ENCODE data around the gene CA12.
"Not testable (repeated sequence)": the region's sequence is repeated elsewhere in the genome, so short reads cannot be mapped to it uniquely, and the experiment has no call there.

CA12 gene

DNA sequence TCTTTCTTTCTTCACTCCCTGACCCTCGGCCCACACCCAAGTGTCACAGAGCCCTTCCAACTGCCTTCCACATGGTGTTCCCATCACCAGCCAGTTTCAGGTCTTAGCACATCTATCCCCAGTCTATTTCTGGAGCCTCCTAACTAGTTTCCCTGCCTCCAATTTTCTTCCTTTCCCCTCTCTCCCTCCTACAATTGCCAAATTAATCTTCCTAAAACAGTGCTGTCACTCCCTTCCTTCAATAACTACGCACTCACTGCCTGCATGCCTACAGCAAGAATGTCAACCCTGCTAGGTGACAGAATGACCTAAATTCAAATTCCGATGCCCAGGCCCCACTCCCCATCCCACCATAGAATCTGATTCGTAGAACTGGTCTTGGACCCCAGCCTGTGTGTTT is 36.1 kb upstream of the CA12 start:
- no peaks in the 10 kb centered on the region for H3K27me3 ChIP-seq
- no peaks in the 10 kb centered on the region for H4K20me1 ChIP-seq

DNA sequence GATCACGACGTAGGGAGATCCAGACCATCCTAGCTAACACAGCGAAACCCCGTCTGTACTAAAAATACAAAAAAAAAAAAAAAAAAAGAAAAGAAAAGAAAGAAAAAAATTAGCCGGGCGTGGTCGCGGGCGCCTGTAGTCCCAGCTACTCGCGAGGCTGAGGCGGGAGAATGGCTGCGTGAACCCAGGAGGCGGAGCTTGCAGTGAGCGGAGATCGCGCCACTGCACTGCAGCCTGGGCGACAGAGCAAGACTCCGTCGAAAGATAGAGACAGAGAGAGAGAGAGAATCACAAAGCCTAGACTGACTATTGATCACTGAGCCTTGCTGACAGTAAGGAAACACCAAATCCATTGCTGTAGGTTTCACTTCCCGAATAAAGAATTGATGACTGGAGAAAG is 35.6 kb upstream of the CA12 start:
- not testable (repeated sequence) for H3K27me3 ChIP-seq; H3K4me1 ChIP-seq; H4K20me1 ChIP-seq; H3K4me3 ChIP-seq; H3K9ac ChIP-seq; H3K9me3 ChIP-seq (replicated peaks in 1 of 11); H3K27ac ChIP-seq; H3K36me3 ChIP-seq
- H3K4me2 ChIP-seq: peak overlapping the region in 1 of 11 experiments; percentile 5; a peak in 1 of 22 replicates

More for the DNA sequence above, 36.1 kb upstream of the CA12 start:
- Histone ChIP-seq H3K9me3 (replicated peaks in 1 of 11) (0 out of 22 replicates have a peak, but pooled peaks cover 0 to 9% (median 0%) of the 10 kb centered on the region in 11 experiments), H3K4me3 (no peak overlapping the region), H3K4me2 (peak overlapping the region in 1 of 11 experiments; percentile 5; a peak in 1 of 22 replicates), H3K27ac (no peak overlapping the region), H3K9ac (no peak overlapping the region), H3K36me3 (no peaks in the 10 kb centered on the region), H3K4me1 (peaks cover 0 to 5% (median 0%) of the 10 kb centered on the region in 10 experiments; a peak in 1 of 20 replicates)
- no peak for TF ChIP-seq Cebpa-rat (IDR thresholded peaks at IDR 0.05)

- no peak overlapping the region for H3K9ac ChIP-seq
- no peaks in the 10 kb centered on the region for H3K4me1 ChIP-seq
Measured at GRCh38 chr15:63414474-63415120, 33.0 kb upstream of the CA12 start.

GRCh38 chr15:63412551-63412950 is 30.9 kb upstream of the CA12 start:
- Histone ChIP-seq H3K9ac (no peak overlapping the region), H3K4me2 (no peak overlapping the region), H3K4me1 (no peaks in the 10 kb centered on the region), H3K9me3 (replicated peaks in 1 of 11) (0 out of 22 replicates have a peak, but pooled peaks cover 0 to 6% (median 0%) of the 10 kb centered on the region in 11 experiments), H3K36me3 (no peaks in the 10 kb centered on the region), H4K20me1 (no peaks in the 10 kb centered on the region), H3K27me3 (no peaks in the 10 kb centered on the region), H3K27ac (no peak overlapping the region), H3K4me3 (no peak overlapping the region)
- no peak for TF ChIP-seq Cebpa-rat (IDR thresholded peaks at IDR 0.05)

More at GRCh38 chr15:63414474-63415120, 33.0 kb upstream of the CA12 start:
- no peak overlapping the region for H3K4me3 ChIP-seq
- 0 out of 22 replicates have a peak, but pooled peaks cover 0 to 9% (median 0%) of the 10 kb centered on the region in 11 experiments for H3K9me3 ChIP-seq (replicated peaks in 1 of 11)
- no peaks in the 10 kb centered on the region for H3K36me3 ChIP-seq
- no peak overlapping the region for H3K4me2 ChIP-seq
- TF ChIP-seq Cebpa-rat (IDR thresholded peaks at IDR 0.05): no peak
- H4K20me1 ChIP-seq: no peaks in the 10 kb centered on the region
- no peak overlapping the region for H3K27ac ChIP-seq
- no peaks in the 10 kb centered on the region for H3K27me3 ChIP-seq

GRCh38 chr15:63411866-63412265 is 30.2 kb upstream of the CA12 start:
- no peak overlapping the region for H3K27ac ChIP-seq
- H3K27me3 ChIP-seq: no peaks in the 10 kb centered on the region
- H3K36me3 ChIP-seq: no peaks in the 10 kb centered on the region
- H3K4me1 ChIP-seq: 0 out of 20 replicates have a peak, but pooled peaks cover 0 to under 1% (median 0%) of the 10 kb centered on the region in 10 experiments
- no peaks in the 10 kb centered on the region for H4K20me1 ChIP-seq
- H3K4me3 ChIP-seq: no peak overlapping the region
- H3K4me2 ChIP-seq: no peak overlapping the region
- no peak overlapping the region for H3K9ac ChIP-seq
- H3K9me3 ChIP-seq (replicated peaks in 1 of 11): 0 out of 22 replicates have a peak, but pooled peaks cover 0 to under 1% (median 0%) of the 10 kb centered on the region in 11 experiments
- TF ChIP-seq Cebpa-rat (IDR thresholded peaks at IDR 0.05): no peak

DNA sequence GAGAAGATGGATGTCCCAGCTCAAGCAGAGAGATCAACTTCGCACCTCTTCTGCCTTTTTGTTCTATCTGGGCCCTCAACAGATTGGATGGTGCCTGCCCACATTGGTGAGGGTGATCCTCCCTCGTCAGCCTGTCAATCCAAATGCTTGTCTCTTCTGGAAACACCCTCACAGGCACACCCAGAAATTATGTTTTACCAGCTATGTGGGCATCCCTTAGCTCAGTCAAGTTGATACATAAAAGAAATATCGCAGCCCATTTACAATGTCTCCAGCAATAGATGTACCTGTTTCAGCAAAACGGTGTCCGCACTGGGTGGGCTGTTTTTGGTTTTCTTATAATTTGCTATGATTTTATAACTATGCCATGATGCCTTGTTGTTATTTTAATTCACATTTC is 27.5 kb upstream of the CA12 start:
- Histone ChIP-seq H3K27ac (no peak overlapping the region), H3K9ac (no peak overlapping the region), H3K9me3 (replicated peaks in 1 of 11) (no peaks in the 10 kb centered on the region), H3K4me3 (no peak overlapping the region), H3K4me1 (peaks cover 19 to 27% (median 23%) of the 10 kb centered on the region in 10 experiments), H3K4me2 (no peak overlapping the region), H4K20me1 (no peaks in the 10 kb centered on the region), H3K27me3 (no peaks in the 10 kb centered on the region), H3K36me3 (no peaks in the 10 kb centered on the region)
- TF ChIP-seq Cebpa-rat (IDR thresholded peaks at IDR 0.05): no peak

DNA sequence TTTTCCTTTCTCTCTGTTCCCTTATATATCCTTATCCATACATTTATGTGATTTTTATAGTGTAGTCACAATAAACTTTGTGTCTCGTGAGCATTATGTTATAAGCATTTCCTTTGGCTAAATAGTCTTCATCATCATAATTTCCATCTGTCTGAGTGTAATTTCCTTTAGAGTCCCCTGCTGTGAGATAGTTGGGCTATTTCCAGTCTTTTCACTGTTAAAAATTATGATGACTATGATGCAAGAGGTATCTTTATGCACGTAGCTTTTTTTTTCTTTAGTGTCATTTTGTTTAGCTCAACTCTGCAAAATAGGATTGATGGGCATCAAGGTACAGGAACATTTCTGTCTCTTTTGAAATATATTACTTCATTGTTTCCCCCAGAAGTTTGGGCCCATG is 26.9 kb upstream of the CA12 start:
- no peaks in the 10 kb centered on the region for H3K36me3 ChIP-seq
- no peak overlapping the region for H3K4me3 ChIP-seq
- no peak overlapping the region for H3K27ac ChIP-seq
- TF ChIP-seq Cebpa-rat (IDR thresholded peaks at IDR 0.05): no peak
- H3K9me3 ChIP-seq (replicated peaks in 1 of 11): no peaks in the 10 kb centered on the region
- H3K9ac ChIP-seq: no peak overlapping the region
- H3K4me2 ChIP-seq: no peak overlapping the region
- H3K27me3 ChIP-seq: no peaks in the 10 kb centered on the region
- H4K20me1 ChIP-seq: no peaks in the 10 kb centered on the region
- H3K4me1 ChIP-seq: peaks cover 19 to 29% (median 23%) of the 10 kb centered on the region in 10 experiments

- H3K4me1 ChIP-seq: peaks cover 19 to 35% (median 23%) of the 10 kb centered on the region in 10 experiments
- no peaks in the 10 kb centered on the region for H4K20me1 ChIP-seq
- H3K9me3 ChIP-seq (replicated peaks in 1 of 11): no peaks in the 10 kb centered on the region
- TF ChIP-seq Cebpa-rat (IDR thresholded peaks at IDR 0.05): no peak
- no peak overlapping the region for H3K27ac ChIP-seq
- no peaks in the 10 kb centered on the region for H3K27me3 ChIP-seq
- no peak overlapping the region for H3K4me2 ChIP-seq
- no peaks in the 10 kb centered on the region for H3K36me3 ChIP-seq
- H3K4me3 ChIP-seq: no peak overlapping the region
- no peak overlapping the region for H3K9ac ChIP-seq
Measured at GRCh38 chr15:63407612-63408011, 26.0 kb upstream of the CA12 start.

GRCh38 chr15:63405683-63406390 is 24.2 kb upstream of the CA12 start:
- H3K4me2 ChIP-seq: peak overlapping the region; percentile 57 to 87 (median 69)
- peaks cover 19 to 35% (median 23%) of the 10 kb centered on the region in 10 experiments for H3K4me1 ChIP-seq
- H3K9me3 ChIP-seq (replicated peaks in 1 of 11): no peaks in the 10 kb centered on the region
- no peaks in the 10 kb centered on the region for H3K36me3 ChIP-seq
- TF ChIP-seq Cebpa-rat (IDR thresholded peaks at IDR 0.05): no peak
- no peak overlapping the region for H3K9ac ChIP-seq
- peak overlapping the region in 3 of 11 experiments; percentile 31 to 70 (median 46); a peak in 4 of 22 replicates for H3K27ac ChIP-seq
- no peaks in the 10 kb centered on the region for H3K27me3 ChIP-seq
- H4K20me1 ChIP-seq: no peaks in the 10 kb centered on the region
- no peak overlapping the region for H3K4me3 ChIP-seq
